Measurements from ENCODE around the gene PARD3.

PARD3 gene

DNA sequence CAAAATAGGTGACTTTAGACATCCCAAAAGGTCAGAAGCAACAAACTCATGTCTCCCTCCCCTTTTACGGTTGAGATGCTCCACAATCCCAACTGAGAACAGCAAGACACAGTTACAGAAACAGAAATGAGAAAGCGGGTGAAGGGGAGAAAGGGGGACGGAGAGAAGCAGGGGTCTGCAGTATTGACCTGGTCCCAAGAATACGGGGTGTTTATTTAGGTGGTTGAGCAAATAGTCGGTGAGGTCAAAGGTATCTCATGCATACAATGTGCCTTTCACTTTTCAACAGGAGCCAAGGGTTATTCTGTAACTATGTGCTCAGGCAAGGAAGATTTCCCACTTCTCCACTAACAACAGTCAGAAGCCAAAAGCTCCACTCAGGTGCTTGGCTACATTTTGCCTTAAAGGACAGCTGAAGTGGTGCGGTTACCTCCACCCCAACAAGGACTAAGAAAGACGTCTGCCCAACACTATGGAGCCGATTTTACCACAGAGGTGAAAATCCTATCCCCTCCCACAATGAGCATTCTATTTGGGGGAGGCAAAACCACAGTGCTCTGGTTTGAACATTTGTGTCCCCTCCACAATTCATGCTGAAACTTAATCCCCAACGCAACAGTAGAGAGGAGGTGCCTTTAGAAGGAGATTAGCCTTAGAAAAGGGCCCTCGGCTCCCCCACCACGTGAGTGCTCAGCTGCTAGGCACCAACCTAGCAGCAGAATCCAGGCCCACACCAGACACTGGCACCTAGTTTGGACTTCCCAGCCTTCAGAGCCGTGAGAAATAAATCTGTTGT lies 77.9 kb downstream of the PARD3 start:
- no peak for DNase-seq

DNA sequence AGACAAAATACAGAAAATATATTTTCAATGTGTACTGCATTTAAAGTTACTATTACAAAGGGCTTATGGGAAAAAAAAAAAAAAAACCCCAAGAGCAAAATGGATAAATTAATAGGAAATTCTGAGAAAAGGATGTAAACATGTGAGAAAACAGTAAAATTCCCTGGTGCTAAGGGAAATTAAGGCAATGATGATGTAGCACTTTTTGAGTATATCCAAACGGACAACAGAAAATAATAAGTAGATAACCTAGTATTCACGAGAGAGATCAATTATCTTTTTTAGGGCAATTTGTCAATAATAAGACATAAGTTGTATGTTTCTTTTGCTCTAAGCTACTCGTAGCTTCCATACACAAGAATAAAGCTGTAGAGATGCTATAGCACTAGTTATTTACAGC lies 80.2 kb downstream of the PARD3 start:
- no peak for DNase-seq

DNA sequence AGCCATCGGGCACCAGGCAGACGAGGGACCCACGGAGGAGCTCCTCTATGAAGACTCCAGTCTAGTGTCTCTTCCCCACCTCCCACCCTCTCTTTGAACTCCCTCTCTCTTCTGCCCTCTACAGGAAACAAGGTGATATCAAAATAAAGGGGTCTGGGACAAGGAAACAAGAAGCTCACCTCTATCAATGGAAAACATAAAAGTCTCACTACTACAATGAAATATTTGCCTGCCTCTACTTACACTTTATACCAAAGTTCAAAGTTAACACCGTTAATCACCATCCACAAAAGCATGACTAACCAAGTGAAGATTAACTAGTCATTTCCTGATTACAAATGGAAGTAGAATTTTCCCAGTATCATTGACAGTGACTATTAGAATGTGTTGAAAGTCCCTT lies 82.2 kb downstream of the PARD3 start:
- DNase-seq: no peak

DNA sequence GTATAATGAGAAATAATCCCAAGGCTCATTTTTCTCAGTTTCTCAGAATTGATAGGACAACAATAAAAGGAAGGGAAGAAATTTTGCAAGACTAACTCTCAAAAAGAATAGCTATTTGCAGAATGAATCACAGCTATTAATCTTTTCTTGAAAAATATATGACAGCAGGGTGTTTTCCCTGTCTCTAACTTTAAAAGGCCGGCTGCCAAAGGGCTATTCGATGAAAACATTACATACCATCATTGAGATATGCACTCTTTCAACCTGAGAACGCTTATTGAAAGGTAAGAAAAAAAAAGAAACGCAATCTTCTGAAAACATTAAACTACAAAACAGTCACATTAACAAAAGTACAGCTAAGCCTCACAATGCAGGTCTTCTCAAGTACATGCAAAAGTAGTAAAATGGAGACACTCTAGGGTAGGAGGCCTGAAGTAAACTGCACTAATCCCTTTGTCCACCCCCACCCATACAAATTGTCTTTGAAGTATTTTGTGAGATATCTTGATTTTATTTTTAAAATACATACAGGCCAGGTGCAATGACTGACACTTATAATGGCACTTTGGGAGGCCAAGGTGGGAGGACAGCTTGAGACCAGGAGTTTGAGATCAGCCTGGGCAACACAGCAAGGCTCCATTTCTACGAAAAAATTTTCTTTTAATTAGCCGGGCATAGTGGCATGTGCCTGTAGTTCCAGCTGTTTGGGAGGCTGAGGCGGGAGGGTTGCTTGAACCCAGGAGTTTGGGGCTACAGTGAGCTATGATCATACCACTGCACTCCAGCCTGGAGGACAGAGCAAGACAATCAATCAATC lies 83.0 kb downstream of the PARD3 start:
- no peak for DNase-seq

DNA sequence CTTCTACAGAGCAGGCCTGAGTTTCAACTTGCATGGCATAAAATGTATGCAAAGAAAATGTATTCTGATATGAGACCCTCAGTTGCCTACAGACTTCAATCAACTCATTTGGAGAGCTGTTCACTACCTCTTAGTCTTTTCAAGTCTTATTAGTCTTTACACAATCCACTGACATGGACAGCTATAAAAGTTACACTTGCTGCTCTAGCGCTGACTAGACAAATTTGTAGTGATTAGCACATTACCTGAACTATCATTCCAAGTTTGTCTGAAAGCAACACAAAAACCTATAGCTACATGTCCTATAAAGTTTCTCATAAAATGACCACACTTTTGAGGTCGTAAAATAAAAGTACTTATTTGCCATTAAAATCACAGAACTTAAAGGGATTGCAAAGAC lies 83.9 kb downstream of the PARD3 start:
- DNase-seq: no peak

DNA sequence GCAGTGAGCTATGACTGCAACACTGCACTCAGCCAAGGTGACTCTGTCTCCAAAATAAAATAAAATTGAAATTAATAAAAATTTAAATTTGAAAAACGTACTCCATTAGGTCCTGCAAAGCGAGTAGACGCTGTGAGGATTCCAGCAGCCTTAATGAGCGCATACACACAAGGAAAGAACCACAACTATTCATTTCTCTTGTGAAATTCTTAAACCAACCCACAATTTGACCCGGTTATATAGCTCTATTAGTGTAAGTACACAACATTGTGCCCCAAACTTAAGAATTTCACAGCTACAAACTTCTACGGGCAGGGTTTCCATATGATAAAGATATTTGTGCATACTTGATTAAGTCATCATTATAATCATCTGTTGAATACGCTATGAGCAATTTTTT lies 84.4 kb downstream of the PARD3 start:
- DNase-seq: no peak

DNA sequence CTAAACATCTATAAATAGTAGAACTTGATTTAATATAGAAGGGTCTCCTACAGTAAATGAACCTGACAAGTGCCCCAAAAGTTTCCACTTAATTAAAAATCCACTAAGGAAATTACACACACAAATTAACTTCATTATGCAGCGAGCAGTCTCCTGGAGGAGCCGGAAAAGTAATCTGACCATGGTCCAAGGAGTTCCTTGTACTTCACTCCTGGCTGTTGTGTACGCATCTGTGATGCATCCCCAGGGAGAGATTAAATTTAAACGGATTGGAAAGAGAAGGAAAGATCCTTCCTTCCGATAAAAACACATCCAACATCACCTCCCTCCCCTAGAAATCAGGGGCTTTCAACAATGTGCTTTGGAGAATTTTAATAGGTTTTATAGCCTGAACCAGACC lies 85.5 kb downstream of the PARD3 start:
- no peak for DNase-seq

DNA sequence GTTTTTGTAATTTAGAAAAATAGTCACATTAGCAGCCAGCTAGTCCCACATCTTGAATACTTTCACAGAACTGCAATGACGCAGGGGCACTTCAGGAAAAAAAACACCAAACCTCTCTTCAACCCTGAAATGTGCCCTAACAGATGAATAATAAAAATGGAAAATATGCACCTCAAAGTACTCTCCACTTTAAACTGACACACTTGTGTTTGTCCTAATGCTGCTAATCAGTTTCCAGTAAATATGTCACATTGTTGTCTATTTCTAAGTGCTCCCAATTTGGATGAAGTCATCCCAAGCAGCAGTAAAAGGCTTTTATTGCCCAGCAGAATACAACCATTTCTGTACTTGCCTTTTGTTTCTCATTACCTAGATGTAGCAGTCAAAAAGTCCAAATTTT lies 86.7 kb downstream of the PARD3 start:
- DNase-seq: no peak

DNA sequence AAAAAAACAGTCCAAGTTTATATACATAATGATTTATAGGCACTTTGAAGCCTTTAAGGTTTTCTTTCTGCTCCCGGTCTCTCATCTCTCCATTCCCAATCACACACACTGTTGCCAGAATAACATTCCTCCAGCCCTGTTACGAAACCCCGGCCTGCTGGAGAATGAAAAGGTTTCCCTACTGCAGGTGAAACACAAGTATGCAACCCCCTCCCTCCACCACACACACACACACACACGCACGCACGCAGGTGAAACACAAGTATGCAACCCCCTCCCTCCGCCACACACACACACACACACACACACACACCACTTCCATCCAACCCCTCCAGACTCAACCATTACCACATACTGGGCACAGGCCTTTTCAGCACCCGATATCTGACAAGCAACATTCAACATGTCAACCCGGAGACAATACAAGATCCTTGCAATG lies 87.5 kb downstream of the PARD3 start:
- DNase-seq: no peak

DNA sequence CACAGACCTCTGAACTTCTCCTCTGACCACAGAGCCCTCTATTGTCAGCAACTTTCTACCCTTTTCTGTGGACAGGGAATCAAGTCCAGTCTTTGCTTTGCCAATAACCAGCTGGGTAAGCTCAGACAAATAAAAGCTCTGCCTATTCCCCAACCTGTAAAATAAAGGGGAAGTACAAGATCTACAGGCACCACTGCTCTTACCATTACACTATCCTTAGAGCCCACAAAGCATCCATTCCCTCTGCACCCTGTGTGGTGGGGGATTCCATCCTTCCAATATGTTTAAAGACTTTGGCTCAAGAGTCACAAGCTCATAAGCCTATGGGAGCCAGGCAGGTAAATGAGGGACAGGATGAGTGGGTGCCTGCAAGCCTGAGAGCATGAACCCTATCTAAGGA lies 88.2 kb downstream of the PARD3 start:
- no peak for DNase-seq

DNA sequence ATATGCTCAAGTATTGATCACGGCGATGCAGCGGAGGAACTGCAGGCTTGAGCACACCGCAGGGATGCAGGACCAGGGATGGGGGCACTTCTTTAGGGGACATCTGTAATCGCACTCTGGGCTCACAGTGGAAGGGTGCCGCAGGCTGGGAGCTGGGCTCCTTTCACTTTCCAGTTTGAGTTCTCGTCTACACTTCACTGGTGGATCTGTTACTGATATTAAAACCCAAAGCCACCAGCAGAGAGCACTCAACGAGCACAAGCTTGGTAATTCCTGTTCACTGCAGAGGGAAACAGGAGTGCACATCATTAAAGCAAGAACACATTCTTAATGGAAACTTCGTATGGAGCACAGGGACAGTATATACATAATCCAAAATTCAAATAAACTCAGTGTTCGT lies 91.3 kb downstream of the PARD3 start:
- no peak for DNase-seq

DNA sequence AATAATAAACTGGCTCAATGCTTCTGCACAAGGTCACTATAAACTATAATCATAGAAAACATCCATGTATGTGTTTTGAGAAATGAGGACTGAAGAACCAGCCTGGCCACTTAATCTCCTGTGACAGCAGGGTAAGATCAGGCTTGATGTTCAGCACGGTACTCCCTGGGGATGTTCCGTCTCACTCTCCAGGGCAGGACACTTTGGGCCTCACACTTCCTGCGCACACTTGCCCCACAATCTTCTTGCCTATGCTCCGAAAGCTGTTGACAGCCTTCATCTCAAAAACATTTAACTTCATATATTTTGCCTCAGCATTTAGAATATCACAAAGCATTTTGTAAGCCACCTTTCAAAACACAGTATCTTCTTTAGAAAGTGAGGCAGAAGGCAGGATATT lies 92.7 kb downstream of the PARD3 start:
- DNase-seq: no peak

DNA sequence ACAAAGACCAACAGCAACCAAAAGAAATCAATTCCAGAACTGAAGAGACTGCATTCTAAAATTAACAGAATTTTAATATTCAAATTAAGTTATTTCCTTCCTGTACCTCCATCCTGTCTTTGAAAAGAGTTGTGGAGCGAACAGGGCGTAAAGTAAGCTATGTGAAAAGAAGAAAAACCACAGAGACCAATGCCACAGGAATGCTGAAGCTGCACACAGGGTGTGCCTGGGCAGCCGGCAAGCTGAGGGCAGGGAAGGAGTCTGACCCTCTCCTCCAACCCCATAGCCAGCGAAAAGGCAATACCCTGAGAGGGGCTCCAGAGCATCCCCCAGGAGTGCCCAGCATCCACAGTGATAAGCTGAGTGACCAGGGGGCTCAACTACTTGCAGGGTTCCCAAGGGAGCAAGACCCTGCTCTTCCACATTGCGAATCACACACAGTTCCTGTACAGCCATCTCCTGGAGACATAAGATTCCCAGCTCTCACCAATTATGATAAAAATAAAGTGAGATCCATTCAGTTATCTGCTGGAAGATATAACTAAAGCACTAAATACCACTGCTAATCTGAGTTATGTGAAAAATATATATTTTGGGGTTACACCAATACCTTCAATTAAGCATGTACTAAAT lies 93.8 kb downstream of the PARD3 start:
- no peak for DNase-seq

DNA sequence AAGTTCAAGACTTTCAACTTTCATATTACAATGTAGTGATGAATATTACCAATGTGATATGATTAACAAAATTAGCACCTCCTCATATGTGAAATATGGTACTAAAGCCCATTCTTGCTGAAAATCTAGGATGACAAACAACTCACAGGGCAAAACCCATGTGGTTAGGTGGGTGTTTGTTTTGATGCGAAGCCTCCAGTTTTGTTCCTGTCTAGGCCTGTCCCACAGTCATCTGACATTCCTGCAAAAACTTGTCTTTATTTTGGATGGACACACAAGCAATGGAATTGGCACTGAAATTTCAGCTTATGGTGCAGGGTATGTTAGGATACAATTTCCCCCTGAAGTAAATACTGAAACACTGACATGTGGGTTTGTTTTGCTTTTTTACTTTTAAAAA lies 95.3 kb downstream of the PARD3 start:
- DNase-seq: no peak

DNA sequence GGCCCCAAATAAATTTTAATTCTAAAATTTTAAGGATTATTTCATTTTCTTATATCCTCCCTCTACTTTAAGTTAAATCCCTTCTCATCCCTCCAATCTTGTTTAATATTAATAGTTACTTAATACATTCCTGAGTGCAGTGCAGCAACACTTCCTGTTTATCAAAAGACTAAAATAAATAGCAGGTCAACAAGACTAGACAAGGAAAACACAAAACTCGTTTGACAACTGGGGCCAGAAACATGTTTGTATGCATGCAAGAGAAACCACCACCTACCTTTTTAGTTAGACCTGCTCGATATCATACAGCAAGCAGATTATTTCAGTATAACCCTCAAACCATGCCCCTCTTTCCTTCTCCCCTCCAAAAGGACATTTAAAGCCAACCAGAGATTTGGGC lies 95.8 kb downstream of the PARD3 start:
- DNase-seq: no peak

DNA sequence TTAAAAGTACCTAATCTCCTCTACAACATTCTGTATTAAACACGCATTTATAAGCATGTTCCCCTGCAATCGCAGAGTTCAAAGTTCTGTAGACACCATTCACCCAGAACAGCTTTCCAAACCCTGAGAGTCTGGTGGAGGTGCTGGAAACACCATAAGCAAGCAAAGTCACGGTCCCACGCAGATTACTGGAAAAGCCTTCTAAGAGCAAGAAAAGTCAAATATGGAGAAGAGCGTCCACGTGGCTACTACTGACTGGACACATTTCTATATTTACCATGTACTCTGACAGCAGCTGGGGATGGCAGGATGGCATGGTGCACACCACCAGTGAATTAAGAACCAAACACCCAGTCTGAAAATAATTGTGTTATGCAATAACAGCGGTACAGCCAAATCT lies 97.7 kb downstream of the PARD3 start:
- DNase-seq: no peak

DNA sequence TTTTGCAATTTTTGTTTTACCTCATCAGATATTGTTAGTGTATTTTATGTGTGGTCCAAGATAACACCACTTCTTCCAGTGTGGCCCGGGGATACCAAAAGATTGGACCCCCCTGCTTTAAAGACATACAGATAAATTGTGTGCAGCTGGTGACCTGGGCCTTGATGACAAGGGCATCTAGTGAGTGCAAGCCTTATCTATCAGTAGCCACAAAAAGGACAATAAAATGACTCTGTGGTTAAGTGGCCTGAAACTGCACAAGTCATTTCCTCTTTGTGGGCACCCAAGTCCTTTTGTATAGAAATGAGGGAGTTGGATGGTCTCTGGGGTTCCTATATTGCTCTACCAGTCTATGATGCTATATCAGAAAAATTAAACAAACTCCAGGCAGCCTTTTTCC lies 98.1 kb downstream of the PARD3 start:
- DNase-seq: no peak

DNA sequence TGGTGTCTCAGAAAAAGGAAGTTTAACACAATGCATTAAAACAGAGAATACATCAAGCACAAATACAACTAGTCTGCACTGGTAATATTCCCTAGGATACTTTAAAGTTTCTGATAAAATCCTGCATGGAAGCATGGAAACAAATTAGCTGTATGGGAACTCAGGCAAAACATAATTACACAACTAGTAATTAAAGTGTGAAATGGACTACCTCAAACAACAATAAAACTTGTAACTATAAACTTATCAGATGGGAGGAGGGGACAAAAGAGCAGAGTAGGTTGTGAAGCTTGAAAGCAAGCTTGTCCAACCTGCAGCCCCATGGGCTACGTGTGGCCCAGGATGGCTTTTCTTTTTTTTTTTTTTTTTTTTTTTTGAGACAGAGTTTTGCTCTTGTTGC lies 98.9 kb downstream of the PARD3 start:
- no peak for DNase-seq

DNA sequence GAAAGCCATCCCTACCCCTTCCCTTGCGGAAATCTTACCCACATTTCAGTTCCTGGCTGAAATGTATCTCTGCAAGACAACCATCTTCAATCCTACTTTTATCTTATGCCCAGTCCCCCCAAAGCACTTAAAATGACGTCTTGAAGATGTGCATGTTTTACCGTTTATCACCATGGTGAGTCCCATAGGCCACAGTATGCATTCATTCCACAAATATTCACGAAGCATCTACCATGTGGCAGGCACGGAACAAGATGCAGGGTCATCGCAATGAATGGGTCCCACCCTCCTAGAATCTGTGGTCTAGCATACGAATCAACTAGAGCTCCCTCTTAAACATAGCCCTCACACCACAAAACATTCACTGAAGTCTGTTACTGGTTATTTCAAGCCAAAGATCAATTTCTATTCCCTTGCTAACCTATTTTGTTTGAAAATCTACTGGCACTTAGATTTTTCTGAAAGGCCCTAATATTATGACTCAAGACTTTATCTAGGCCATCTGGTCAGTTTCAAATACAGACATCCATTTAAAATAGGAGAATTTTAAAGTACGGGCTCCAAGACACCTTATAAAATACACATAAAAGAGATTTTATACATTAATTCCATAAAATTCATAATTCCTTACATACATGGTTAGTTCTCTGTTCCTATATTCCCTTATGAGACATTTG lies 99.4 kb downstream of the PARD3 start:
- DNase-seq: no peak

DNA sequence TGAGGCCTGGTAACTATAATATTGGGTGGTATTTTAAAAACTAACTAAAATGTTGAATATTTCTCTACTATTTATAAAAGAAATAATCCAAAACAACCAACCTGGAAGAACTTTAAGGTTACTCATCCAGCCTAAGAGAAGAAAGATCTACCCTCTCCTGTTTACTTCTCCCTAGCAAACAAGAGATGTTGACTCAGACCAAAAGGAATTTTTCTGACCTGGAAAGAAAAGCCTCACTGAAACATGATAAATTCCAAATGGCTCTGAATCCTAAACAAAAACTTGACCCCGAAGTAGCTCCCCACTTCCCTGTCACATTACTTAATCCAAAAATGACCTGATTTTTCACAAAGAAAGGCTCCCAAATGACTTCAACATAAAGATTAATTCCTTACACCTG lies 101.2 kb downstream of the PARD3 start:
- DNase-seq: no peak

DNA sequence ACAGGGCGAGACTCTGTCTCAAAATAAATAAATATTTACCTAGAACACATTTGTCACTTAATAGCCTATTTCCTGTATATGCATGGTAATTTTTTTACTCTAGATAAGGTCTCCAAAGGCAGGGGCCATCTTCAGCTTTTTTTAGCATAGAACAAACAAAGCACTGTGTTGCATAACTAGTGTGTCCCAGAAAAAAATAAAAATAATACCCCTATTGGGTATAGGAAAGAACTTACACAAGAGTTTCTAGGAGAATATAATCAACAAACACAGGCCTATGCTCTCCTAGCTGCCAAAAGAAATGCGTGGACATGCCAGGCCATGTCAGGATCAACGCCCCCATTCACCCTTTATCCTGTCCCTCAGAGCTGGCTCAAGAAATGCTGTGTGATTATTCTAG lies 103.6 kb downstream of the PARD3 start:
- no peak for DNase-seq

DNA sequence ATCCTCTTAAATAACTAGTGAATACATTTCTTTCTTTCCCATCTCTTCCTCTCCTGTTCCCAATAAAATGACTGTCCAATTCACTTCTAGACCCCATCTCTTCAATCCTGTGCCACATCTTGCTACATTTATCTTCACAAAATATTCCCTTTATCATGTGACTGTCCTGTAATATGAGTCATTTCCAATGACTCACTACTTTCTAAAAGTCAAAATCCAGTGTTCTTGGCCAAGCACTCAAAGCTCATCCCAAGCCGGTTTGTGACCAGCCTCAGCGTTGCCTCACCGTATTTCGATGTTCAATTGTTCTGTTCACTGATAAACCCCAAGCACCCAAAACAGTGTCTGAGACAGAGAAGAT lies 104.7 kb downstream of the PARD3 start:
- no peak for DNase-seq

DNA sequence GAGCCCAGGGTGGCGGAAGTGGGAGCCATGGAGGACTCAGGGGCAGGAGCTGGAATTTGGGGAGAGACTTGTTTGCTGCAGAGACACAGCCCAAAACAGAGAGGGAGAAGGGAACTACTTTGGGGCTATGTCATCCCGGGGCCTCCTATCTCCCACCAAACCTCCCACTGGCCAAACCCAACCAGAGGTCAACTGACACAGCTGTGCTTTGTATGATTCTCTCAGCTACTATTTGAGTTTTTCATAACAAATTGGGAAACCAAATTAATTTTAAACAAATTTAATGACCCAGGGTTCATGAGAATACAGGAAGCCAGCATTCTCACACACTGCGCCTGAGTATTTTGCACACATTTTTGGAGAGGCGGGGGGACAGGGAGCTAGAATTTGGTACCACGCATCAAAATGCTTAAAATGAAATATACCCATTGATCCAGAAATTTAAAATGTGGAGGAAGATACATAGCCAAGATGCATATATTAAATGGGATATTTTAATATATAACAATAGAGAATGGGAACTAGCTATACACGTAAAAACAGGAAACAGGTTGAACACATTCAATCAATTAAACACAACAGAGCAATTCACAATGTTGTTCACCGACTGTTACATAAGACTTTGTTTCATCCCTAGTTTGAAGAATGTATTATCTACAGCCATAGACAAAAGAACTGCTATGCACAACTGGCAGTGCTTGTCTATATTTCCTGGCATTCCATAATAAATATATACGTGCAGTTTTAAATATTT lies 105.3 kb downstream of the PARD3 start:
- DNase-seq: no peak

Measured in stimulated activated CD4-positive, alpha-beta T cell treated with anti-CD3 and anti-CD28 coated beads, Interleukin-12 subunit alpha, Interleukin-12 subunit beta, amount 100 ng/mL, for 4 hours (primary cell).